ENCODE results near the gene SLC23A1.
"Not testable (repeated sequence)": the region's sequence is repeated elsewhere in the genome, so short reads cannot be mapped to it uniquely, and the experiment has no call there.

The SLC23A1 gene

DNA sequence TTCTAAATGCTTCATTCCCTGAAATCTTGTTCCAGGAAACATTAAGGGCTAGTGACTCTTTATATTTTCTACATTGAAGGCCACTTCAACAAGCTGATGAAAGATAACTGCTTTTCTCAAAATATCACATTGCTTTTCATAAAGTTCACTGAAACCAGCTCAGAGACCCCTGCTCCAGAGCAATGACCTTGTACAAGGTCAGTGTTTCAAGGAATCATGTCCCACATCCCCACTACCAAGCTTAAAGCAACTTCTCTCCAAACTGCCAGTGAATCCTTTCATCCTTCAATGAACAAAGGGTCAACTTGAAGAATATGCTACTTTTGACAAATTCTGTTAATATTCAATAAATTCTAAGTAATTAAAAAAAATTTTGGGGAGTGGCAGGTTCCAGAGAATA is 32.8 kb upstream of the SLC23A1 start:
- peaks cover 8 to 18% of the 10 kb centered on the region in 2 donors for H3K36me3 ChIP-seq (ENCODE audit: control insufficient read depth in 1 of 2, insufficient read depth in 2 of 2, low read length in 2 of 2)
- H3K27me3 ChIP-seq (ENCODE audit: low read depth, low read length) = no peaks in the 10 kb centered on the region
- no peaks in the 10 kb centered on the region for H3K9me3 ChIP-seq (ENCODE audit: control insufficient read depth in 1 of 2, low read length in 2 of 2)
- no peak overlapping the region for H3K27ac ChIP-seq (ENCODE audit: low read length)
- no peak overlapping the region for H3K4me3 ChIP-seq (ENCODE audit: low read depth in 1 of 2, low read length in 2 of 2)
- H3K4me1 ChIP-seq (ENCODE audit: control insufficient read depth in 1 of 2, insufficient read depth in 2 of 2, low read length in 2 of 2) = peaks cover 10 to 48% of the 10 kb centered on the region in 2 donors

DNA sequence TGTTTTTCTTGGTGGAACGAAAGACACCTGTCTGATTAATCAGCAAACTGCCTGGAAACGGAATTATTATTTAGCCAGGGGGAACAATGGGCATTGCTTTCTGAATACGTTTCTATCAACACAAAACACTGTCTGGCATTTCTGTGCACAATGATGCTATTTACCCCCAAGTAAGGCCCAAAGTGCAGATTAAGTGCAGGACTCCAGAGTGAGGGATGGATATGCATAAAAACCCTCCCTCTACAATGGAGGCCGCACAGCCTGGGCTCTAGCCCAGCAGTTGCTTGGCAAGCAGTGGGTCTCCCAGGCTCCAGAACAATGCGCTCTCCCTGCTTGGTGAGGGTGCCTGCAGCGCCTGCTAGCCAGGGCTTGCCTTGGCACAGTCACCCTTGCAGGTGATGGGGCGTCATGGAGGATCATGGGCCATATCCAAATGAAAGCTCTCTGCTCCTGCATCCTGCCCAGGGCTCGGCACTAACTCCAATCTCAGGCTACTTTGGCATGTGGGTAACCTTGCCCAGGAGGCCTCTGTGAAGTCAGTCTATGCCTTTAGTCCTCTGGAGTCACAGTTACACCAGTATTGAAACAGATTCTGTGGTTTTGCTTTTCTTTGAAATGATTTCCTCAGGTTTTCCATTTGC is 32.2 kb upstream of the SLC23A1 start:
- H3K27me3 ChIP-seq (ENCODE audit: low read depth, low read length) = no peaks in the 10 kb centered on the region
- H3K4me3 ChIP-seq (ENCODE audit: low read depth in 1 of 2, low read length in 2 of 2) = no peak overlapping the region
- H3K9me3 ChIP-seq (ENCODE audit: control insufficient read depth in 1 of 2, low read length in 2 of 2) = no peaks in the 10 kb centered on the region
- peaks cover 8 to 18% of the 10 kb centered on the region in 2 donors for H3K36me3 ChIP-seq (ENCODE audit: control insufficient read depth in 1 of 2, insufficient read depth in 2 of 2, low read length in 2 of 2)
- peaks cover 10 to 48% of the 10 kb centered on the region in 2 donors for H3K4me1 ChIP-seq (ENCODE audit: control insufficient read depth in 1 of 2, insufficient read depth in 2 of 2, low read length in 2 of 2)
- peak overlapping the region; percentile 65 for H3K27ac ChIP-seq (ENCODE audit: low read length)

DNA sequence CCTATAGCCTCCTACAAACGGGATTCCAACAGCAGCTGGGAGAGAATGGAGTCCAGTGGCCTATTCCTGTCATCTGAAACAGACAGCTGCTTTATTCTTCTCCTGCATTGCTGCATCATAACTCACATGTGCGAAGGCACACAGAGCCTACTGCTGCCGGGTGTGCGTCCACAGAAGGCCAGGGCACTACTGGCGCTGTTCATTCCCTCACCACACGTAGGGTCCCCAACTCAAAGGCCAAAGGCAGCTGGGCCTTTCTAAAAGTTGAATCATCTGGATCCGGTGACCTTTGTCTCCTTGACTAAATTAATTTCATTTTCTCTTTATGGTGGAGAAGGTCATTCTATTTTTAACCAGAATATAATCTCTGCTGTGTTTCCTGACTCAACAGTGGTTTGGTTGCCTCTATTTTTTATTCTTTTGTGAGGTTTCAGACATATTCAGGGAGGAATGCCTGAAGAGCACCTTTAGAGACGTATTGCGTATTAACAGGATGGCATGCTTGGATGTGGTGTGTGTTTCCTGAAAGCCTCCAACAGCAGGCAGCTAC is 31.6 kb upstream of the SLC23A1 start:
- Histone ChIP-seq H3K4me1 (ENCODE audit: control insufficient read depth in 1 of 2, insufficient read depth in 2 of 2, low read length in 2 of 2) (peaks cover 10 to 48% of the 10 kb centered on the region in 2 donors), H3K9me3 (ENCODE audit: control insufficient read depth in 1 of 2, low read length in 2 of 2) (no peaks in the 10 kb centered on the region), H3K36me3 (ENCODE audit: control insufficient read depth in 1 of 2, insufficient read depth in 2 of 2, low read length in 2 of 2) (peaks cover 8 to 11% of the 10 kb centered on the region in 2 donors), H3K27ac (ENCODE audit: low read length) (peak overlapping the region; percentile 65), H3K4me3 (ENCODE audit: low read depth in 1 of 2, low read length in 2 of 2) (no peak overlapping the region), H3K27me3 (ENCODE audit: low read depth, low read length) (no peaks in the 10 kb centered on the region)

DNA sequence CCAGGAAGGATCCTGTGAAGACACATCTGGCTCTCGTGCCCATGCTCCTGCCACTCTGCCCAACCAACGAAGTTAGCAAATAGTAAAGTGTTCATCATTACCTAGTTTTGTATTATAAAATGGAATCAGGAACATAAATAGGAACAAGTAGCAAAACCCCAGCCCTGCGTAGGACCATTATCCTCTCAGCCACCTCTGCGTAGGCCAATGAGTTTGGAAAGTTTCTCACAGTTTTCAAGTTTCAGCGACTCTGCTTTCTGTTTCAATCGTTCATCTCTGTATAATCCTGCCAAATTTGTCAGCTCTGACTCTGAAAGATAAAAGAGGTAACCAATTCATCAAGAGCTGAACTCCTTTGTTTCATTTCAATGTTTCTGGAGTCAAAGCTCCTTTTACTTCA is 30.9 kb upstream of the SLC23A1 start:
- Histone ChIP-seq H3K9me3 (ENCODE audit: control insufficient read depth in 1 of 2, low read length in 2 of 2) (no peaks in the 10 kb centered on the region), H3K27me3 (ENCODE audit: low read depth, low read length) (no peaks in the 10 kb centered on the region), H3K4me1 (ENCODE audit: control insufficient read depth in 1 of 2, insufficient read depth in 2 of 2, low read length in 2 of 2) (peaks cover 10 to 48% of the 10 kb centered on the region in 2 donors), H3K27ac (ENCODE audit: low read length) (peak overlapping the region; percentile 65), H3K4me3 (ENCODE audit: low read depth in 1 of 2, low read length in 2 of 2) (no peak overlapping the region), H3K36me3 (ENCODE audit: control insufficient read depth in 1 of 2, insufficient read depth in 2 of 2, low read length in 2 of 2) (peaks cover under 1 to 6% of the 10 kb centered on the region in 2 donors)

DNA sequence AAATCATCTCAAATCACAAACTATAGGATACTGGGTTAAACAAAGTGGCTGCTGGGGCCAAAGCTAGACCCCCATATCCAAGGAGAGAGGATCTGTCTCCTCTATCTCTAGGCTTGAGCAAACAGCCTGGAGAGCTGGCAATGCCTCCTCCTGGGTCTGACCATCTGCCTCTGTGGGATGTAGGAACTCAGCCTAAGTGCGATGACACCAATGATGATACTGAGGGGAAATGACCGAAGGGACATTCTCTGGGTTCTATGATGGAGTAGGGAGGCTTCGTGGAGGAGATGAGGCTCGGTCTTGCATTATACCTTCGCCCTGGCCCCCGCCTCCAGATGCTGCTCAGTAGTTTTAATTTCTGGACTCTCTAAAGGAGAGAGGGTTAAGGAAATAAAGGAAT is 30.1 kb upstream of the SLC23A1 start:
- peaks cover 0 to 6% of the 10 kb centered on the region in 2 donors for H3K36me3 ChIP-seq (ENCODE audit: control insufficient read depth in 1 of 2, insufficient read depth in 2 of 2, low read length in 2 of 2)
- no peaks in the 10 kb centered on the region for H3K9me3 ChIP-seq (ENCODE audit: control insufficient read depth in 1 of 2, low read length in 2 of 2)
- no peaks in the 10 kb centered on the region for H3K27me3 ChIP-seq (ENCODE audit: low read depth, low read length)
- no peak overlapping the region for H3K4me3 ChIP-seq (ENCODE audit: low read depth in 1 of 2, low read length in 2 of 2)
- H3K4me1 ChIP-seq (ENCODE audit: control insufficient read depth in 1 of 2, insufficient read depth in 2 of 2, low read length in 2 of 2) = peaks cover 10 to 42% of the 10 kb centered on the region in 2 donors
- H3K27ac ChIP-seq (ENCODE audit: low read length) = no peak overlapping the region

DNA sequence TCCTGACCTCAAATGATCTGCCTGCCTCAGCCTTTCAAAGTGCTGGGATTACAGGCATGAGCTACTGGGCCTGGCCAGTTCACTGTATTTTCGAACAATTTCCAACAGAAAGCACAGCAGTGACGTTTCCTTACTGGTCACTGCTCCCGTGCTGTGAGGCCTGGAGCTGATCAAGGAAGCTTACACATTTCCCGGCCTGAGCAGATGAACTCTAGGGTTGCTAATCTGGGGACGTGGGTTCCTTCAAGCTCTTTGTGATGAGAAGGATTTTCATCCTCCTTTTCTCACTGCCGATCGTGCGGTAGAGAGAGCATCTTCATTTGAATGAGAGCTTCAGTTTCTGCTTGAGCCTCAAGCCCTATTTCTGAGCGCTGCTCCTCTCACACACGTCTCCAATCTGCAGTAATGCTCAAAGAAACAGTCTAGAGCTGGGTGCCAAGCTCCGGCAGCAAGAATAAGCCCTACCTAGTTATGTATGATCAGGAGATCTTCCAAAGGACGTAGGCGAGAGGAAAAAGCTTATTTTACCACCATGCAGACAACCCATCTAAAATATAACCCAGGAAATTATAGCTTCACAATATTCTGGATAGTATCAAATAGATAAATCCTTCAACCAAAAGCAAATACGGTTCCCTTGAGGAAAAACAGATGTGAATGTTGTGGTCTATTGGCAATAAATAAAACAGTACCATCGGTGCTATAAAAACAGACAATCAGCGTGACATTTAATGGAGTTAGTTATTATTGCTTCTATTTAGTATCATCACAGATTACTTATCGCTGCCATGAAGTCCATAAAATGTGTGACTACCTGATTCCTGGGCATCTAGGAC is 28.1 kb upstream of the SLC23A1 start:
- Histone ChIP-seq H3K27ac (ENCODE audit: low read length) (no peak overlapping the region), H3K27me3 (ENCODE audit: low read depth, low read length) (no peaks in the 10 kb centered on the region), H3K4me3 (ENCODE audit: low read depth in 1 of 2, low read length in 2 of 2) (no peak overlapping the region), H3K36me3 (ENCODE audit: control insufficient read depth in 1 of 2, insufficient read depth in 2 of 2, low read length in 2 of 2) (peaks cover 0 to 6% of the 10 kb centered on the region in 2 donors), H3K4me1 (ENCODE audit: control insufficient read depth in 1 of 2, insufficient read depth in 2 of 2, low read length in 2 of 2) (peaks cover 10 to 23% of the 10 kb centered on the region in 2 donors), H3K9me3 (ENCODE audit: control insufficient read depth in 1 of 2, low read length in 2 of 2) (no peaks in the 10 kb centered on the region)

DNA sequence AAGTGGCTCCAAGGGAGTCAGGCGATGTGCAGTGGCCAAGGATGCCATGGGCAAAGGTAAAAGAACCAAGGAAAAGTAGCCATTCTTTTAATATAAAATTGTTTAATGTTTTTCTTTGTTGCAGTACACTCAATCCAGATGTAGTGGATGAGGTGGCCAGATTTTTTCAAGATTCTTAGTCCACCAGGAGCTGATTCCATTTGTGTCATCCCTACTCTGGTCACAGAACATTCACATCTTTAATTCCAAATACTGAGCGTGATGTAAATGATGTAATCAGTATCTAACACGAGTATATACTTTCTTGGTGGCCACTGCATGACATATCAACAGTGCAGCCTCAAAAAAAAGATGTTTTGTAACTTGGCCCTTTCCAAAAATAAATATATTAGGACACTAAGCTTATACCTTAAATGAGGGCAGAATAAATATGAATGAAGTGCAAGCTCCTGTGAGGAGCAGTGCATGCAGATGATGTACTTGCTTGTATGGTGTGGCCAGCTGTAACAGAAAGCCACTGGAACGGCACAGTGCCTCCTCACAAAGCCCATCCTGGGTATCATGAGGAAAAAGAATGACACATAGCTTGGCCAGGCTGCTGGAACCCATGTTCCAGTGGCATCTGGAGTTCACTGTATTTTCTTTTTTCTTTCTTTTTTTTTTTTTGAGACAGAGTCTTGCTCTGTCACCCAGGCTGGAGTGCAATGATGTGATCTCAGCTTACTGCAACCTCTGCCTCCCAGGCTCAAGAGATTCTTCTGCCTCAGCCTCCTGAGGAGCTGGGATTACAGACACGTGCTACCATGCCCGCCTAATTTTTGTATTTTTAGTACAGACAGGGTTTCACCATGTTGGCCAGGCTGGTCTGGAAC is 27.3 kb upstream of the SLC23A1 start:
- Histone ChIP-seq H3K4me3 (ENCODE audit: low read depth in 1 of 2, low read length in 2 of 2) (no peak overlapping the region), H3K4me1 (ENCODE audit: control insufficient read depth in 1 of 2, insufficient read depth in 2 of 2, low read length in 2 of 2) (peaks cover 10 to 14% of the 10 kb centered on the region in 2 donors), H3K27me3 (ENCODE audit: low read depth, low read length) (no peaks in the 10 kb centered on the region), H3K27ac (ENCODE audit: low read length) (no peak overlapping the region), H3K36me3 (ENCODE audit: control insufficient read depth in 1 of 2, insufficient read depth in 2 of 2, low read length in 2 of 2) (peaks cover 0 to 6% of the 10 kb centered on the region in 2 donors), H3K9me3 (ENCODE audit: control insufficient read depth in 1 of 2, low read length in 2 of 2) (no peaks in the 10 kb centered on the region)

DNA sequence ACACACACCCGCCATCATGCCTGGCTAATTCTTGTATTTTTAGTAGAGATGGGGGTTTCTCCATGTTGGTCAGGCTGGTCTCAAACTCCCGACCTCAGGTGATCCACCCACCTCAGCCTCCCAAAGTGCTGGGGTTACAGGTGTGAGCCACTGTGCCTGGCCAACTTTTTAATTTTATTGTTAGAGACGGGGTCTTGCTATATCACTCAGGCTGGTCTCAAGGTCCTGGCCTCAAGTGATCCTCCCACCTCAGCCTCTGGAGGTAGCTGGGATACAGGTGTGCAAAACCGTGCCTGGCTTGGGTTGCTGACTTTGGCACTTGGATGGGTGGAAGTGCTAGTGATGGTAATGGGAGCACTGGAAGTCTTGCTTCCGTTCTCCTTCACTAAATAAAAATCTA is 26.0 kb upstream of the SLC23A1 start:
- H3K27me3 ChIP-seq (ENCODE audit: low read depth, low read length); H3K36me3 ChIP-seq (ENCODE audit: control insufficient read depth in 1 of 2, insufficient read depth in 2 of 2, low read length in 2 of 2); H3K27ac ChIP-seq (ENCODE audit: low read length); H3K4me3 ChIP-seq (ENCODE audit: low read depth in 1 of 2, low read length in 2 of 2); H3K9me3 ChIP-seq (ENCODE audit: control insufficient read depth in 1 of 2, low read length in 2 of 2); H3K4me1 ChIP-seq (ENCODE audit: control insufficient read depth in 1 of 2, insufficient read depth in 2 of 2, low read length in 2 of 2): not testable (repeated sequence)

DNA sequence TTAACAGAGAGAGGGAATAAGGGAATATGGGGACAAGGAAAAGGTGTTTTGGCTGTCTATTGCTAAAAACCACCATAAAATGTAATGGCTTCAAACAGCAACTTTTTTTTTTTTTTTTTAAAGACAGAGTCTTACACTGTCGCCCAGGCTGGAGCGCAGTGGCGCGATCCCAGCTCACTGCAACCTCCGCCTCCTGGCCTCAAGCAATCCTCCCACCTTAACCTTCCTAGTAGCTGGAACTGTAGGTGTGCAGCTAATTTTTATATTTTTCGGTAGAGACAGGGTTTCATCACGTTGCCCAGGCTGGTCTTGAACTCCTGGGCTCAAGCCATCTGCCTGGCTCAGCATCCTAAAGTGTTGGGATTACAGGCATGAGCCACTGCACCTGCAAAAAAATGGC is 25.1 kb upstream of the SLC23A1 start:
- Histone ChIP-seq H3K4me1 (ENCODE audit: control insufficient read depth in 1 of 2, insufficient read depth in 2 of 2, low read length in 2 of 2) (peaks cover 5 to 8% of the 10 kb centered on the region in 2 donors), H3K27ac (ENCODE audit: low read length) (no peak overlapping the region), H3K4me3 (ENCODE audit: low read depth in 1 of 2, low read length in 2 of 2) (no peak overlapping the region), H3K36me3 (ENCODE audit: control insufficient read depth in 1 of 2, insufficient read depth in 2 of 2, low read length in 2 of 2) (peaks cover 0 to 4% of the 10 kb centered on the region in 2 donors), H3K9me3 (ENCODE audit: control insufficient read depth in 1 of 2, low read length in 2 of 2) (no peaks in the 10 kb centered on the region), H3K27me3 (ENCODE audit: low read depth, low read length) (no peaks in the 10 kb centered on the region)

DNA sequence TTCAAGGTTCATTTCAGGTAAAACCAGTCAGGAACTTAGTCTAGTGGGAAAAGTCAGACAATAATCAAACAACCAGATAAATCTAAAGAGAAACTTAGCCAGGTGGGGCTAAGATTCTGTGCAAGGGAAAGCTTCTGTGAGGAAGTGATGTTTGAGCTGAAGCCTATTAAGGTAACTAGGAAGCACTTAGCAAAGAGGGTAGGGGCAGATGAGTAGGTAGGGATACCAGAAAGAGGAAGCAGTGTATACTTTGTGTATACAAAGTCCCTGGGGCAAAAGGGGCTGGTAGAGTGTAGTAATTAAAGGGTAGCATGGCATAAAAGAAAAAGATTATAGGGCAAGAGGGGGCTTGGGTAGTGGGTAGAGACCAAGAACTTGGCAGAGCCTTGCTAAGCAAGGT is 24.4 kb upstream of the SLC23A1 start:
- Histone ChIP-seq H3K27me3 (ENCODE audit: low read depth, low read length) (no peaks in the 10 kb centered on the region), H3K4me3 (ENCODE audit: low read depth in 1 of 2, low read length in 2 of 2) (no peak overlapping the region), H3K27ac (ENCODE audit: low read length) (no peak overlapping the region), H3K4me1 (ENCODE audit: control insufficient read depth in 1 of 2, insufficient read depth in 2 of 2, low read length in 2 of 2) (peaks cover 5 to 12% of the 10 kb centered on the region in 2 donors), H3K36me3 (ENCODE audit: control insufficient read depth in 1 of 2, insufficient read depth in 2 of 2, low read length in 2 of 2) (peaks cover 0 to 4% of the 10 kb centered on the region in 2 donors), H3K9me3 (ENCODE audit: control insufficient read depth in 1 of 2, low read length in 2 of 2) (no peaks in the 10 kb centered on the region)

DNA sequence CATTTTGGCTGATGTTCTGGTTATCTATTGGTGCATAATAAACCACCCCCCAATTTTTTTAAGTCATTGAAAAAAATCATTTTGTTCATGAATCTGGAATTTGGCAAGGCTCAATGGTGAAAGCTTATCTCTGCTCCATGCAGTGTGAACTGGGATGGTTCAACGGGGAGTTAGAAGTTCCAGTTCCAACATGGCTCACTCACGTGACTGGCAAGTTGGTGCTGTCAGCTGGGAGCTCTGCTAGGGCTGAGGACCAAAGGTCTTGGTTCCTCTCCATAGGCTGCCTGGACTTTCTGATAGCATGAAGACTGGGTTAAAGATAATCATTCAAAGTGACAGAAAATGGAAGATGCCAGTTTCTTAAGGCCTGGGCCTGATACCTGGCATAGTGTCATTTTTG is 23.9 kb upstream of the SLC23A1 start:
- Histone ChIP-seq H3K4me3 (ENCODE audit: low read depth in 1 of 2, low read length in 2 of 2) (no peak overlapping the region), H3K9me3 (ENCODE audit: control insufficient read depth in 1 of 2, low read length in 2 of 2) (no peaks in the 10 kb centered on the region), H3K36me3 (ENCODE audit: control insufficient read depth in 1 of 2, insufficient read depth in 2 of 2, low read length in 2 of 2) (peaks cover 0 to 4% of the 10 kb centered on the region in 2 donors), H3K27me3 (ENCODE audit: low read depth, low read length) (no peaks in the 10 kb centered on the region), H3K27ac (ENCODE audit: low read length) (no peak overlapping the region), H3K4me1 (ENCODE audit: control insufficient read depth in 1 of 2, insufficient read depth in 2 of 2, low read length in 2 of 2) (peaks cover 5 to 12% of the 10 kb centered on the region in 2 donors)
